H1 (cell line): Measurements from ENCODE around the gene HIBADH. TPM values are rescaled to one million over a fixed set of nuclear protein-coding genes. Genes with fewer than 3 reads are reported as not detected.

Experiments used
- CTCF ChIA-PET: fragments of 300-600 bp; sonication (Branson Sonifier 250); formaldehyde crosslinking; loops from one replicate; lab custom pipeline; 2021; ENCODE audit not compliant: partially characterized antibody; lab: Charles Lee
- POLR2A ChIA-PET: fragments of 300-600 bp; sonication (Branson Sonifier 250); formaldehyde crosslinking; loops from one replicate; lab custom pipeline; 2021; ENCODE audit warnings: inconsistent platforms; ENCODE audit not compliant: partially characterized antibody; lab: Charles Lee
- DNase-seq, 2 experiments: peaks; one replicate each; pipeline versions ENCODE4 v3.0.0 to v3.0.0-alpha.2; 2010 to 2022; ENCODE audit warnings: low spot score in 2 of 2, low read depth in 1 of 2, mixed read lengths in 1 of 2
- FAIRE-seq: peaks from 2 replicates; lab custom pipeline; 2011; peaks lifted over from hg19 to GRCh38; lab: Jason Lieb, UNC
- H2AFZ ChIP-seq: 2 replicates; pipeline ENCODE4 v1.8.1; 2012; ENCODE audit warnings: low read length, inconsistent platforms
- H2AK5ac ChIP-seq: 2 replicates; pipeline ENCODE4 v1.6.1; 2013; ENCODE audit warnings: low read depth, low read length
- H2BK120ac ChIP-seq: replicated peaks from 2 replicates; pipeline ENCODE3; 2013; ENCODE audit warnings: low read depth, low read length, inconsistent platforms
- H2BK12ac ChIP-seq: 2 replicates; pipeline ENCODE4 v1.6.1; 2013; ENCODE audit warnings: low read depth, low read length
- H2BK15ac ChIP-seq: 2 replicates; pipeline ENCODE4 v1.6.1; 2013; ENCODE audit warnings: low read length
- H2BK20ac ChIP-seq: 2 replicates; pipeline ENCODE4 v1.6.1; 2013; ENCODE audit warnings: low read length
- H2BK5ac ChIP-seq: 2 replicates; pipeline ENCODE4 v1.6.1; 2013; ENCODE audit warnings: low read depth, low read length
- H3K14ac ChIP-seq: 2 replicates; pipeline ENCODE4 v1.6.1; 2013; ENCODE audit warnings: inconsistent platforms; ENCODE audit not compliant: insufficient read length
- H3K18ac ChIP-seq: 2 replicates; pipeline ENCODE4 v1.6.1; 2013; ENCODE audit warnings: low read length; ENCODE audit errors: extremely low read depth
- H3K23ac ChIP-seq: 2 replicates; pipeline ENCODE4 v1.6.1; 2013; ENCODE audit warnings: inconsistent platforms; ENCODE audit not compliant: insufficient read length
- H3K23me2 ChIP-seq: 2 replicates; pipeline ENCODE4 v1.6.1; 2013; ENCODE audit warnings: low read depth, low read length
- H3K27ac ChIP-seq: 2 replicates; pipeline ENCODE4 v1.6.1; 2011; ENCODE audit warnings: low read depth, low read length, inconsistent platforms
- H3K27me3 ChIP-seq, 4 experiments: replicated peaks in 1 of 4; 1 replicate in 1 of 4; 2 replicates in 3 of 4; pipeline versions ENCODE4 v1.6.1 to v1.8.1; 2011 to 2013; ENCODE audit warnings: low read length in 3 of 4, mild to moderate bottlenecking in 3 of 4, inconsistent platforms in 2 of 4, mixed read lengths in 2 of 4, moderate library complexity in 1 of 4; ENCODE audit not compliant: control insufficient read depth in 3 of 4, insufficient read depth in 3 of 4; ENCODE audit errors: extremely low read depth in 1 of 4
- H3K36me3 ChIP-seq, 4 experiments: 2 replicates each; pipeline versions ENCODE4 v1.6.1 to v1.8.1; 2011 to 2013; ENCODE audit warnings: mild to moderate bottlenecking in 4 of 4, low read length in 3 of 4, moderate library complexity in 2 of 4, control low read depth in 1 of 4, inconsistent platforms in 1 of 4; ENCODE audit not compliant: insufficient read depth in 4 of 4, control insufficient read depth in 2 of 4
- H3K4ac ChIP-seq: replicated peaks from 2 replicates; pipeline ENCODE3; 2013; ENCODE audit warnings: low read length, low read depth, mixed read lengths, inconsistent platforms; ENCODE audit not compliant: insufficient read length
- H3K4me1 ChIP-seq, 4 experiments: replicated peaks in 1 of 4; 1 replicate in 1 of 4; 2 replicates in 3 of 4; pipeline versions ENCODE4 v1.6.1 to v1.8.1; 2011 to 2013; ENCODE audit warnings: low read length in 3 of 4, inconsistent platforms in 2 of 4, mixed read lengths in 1 of 4; ENCODE audit not compliant: insufficient read depth in 4 of 4, control insufficient read depth in 3 of 4
- H3K4me2 ChIP-seq, 2 experiments: 2 replicates each; pipeline versions ENCODE4 v1.6.1 to v1.8.1; 2011 to 2013; ENCODE audit warnings: low read depth in 2 of 2, low read length in 2 of 2, control low read depth in 1 of 2, inconsistent platforms in 1 of 2, mild to moderate bottlenecking in 1 of 2; ENCODE audit not compliant: insufficient read depth in 1 of 2
- H3K4me3 ChIP-seq, 4 experiments: fragments of 200-600, 300-600 bp in 1 of 4; sonication (generic), shearing (Covaris generic), sonication (Bioruptor Twin) in 1 of 4; 2 replicates each; pipeline versions ENCODE4 v1.5.1 to v1.8.1; 2011 to 2016; ENCODE audit warnings: low read length in 4 of 4, low read depth in 3 of 4, control low read depth in 2 of 4, inconsistent platforms in 2 of 4, mild to moderate bottlenecking in 2 of 4, mixed read lengths in 1 of 4, moderate library complexity in 1 of 4; ENCODE audit not compliant: insufficient read depth in 2 of 4; ENCODE audit errors: extremely low read depth in 1 of 4
- H3K56ac ChIP-seq: replicated peaks from 2 replicates; pipeline ENCODE3; 2013; ENCODE audit warnings: low read depth, mild to moderate bottlenecking, mixed read lengths, low read length, inconsistent platforms; ENCODE audit not compliant: insufficient read length
- H3K79me1 ChIP-seq: 2 replicates; pipeline ENCODE4 v1.6.1; 2013; ENCODE audit warnings: low read depth, low read length, control low read depth
- H3K79me2 ChIP-seq, 2 experiments: 2 replicates each; pipeline versions ENCODE4 v1.6.1 to v1.8.1; 2012 to 2013; ENCODE audit warnings: low read length in 2 of 2, mild to moderate bottlenecking in 2 of 2, inconsistent platforms in 1 of 2; ENCODE audit not compliant: insufficient read depth in 2 of 2, control insufficient read depth in 1 of 2
- H3K9ac ChIP-seq, 4 experiments: replicated peaks in 1 of 4; 1 replicate in 1 of 4; 2 replicates in 3 of 4; pipeline versions ENCODE4 v1.6.1 to v1.8.1; 2011 to 2013; ENCODE audit warnings: low read depth in 3 of 4, low read length in 3 of 4, control low read depth in 2 of 4, mild to moderate bottlenecking in 2 of 4, moderate library complexity in 2 of 4, inconsistent platforms in 1 of 4; ENCODE audit errors: extremely low read depth in 1 of 4
- H3K9me3 ChIP-seq, 2 experiments: 2 replicates each; pipeline versions ENCODE4 v1.6.1 to v1.8.1; 2012 to 2013; ENCODE audit warnings: mild to moderate bottlenecking in 2 of 2, moderate library complexity in 2 of 2, control low read depth in 1 of 2, inconsistent platforms in 1 of 2, low read depth in 1 of 2, low read length in 1 of 2, mixed read lengths in 1 of 2; ENCODE audit not compliant: insufficient read depth in 2 of 2
- H4K20me1 ChIP-seq, 2 experiments: replicated peaks in 1 of 2; 2 replicates each; pipeline versions ENCODE3 to v1.8.1; 2011 to 2013; ENCODE audit warnings: inconsistent platforms in 2 of 2, low read length in 2 of 2, mild to moderate bottlenecking in 1 of 2; ENCODE audit not compliant: insufficient read depth in 2 of 2, control insufficient read depth in 1 of 2
- H4K5ac ChIP-seq: 2 replicates; pipeline ENCODE4 v1.6.1; 2013; ENCODE audit warnings: low read length, low read depth, mixed read lengths, inconsistent platforms; ENCODE audit not compliant: insufficient read length
- H4K8ac ChIP-seq: 2 replicates; pipeline ENCODE4 v1.8.0; 2013; ENCODE audit warnings: mild to moderate bottlenecking, moderate library complexity, low read length, inconsistent platforms; ENCODE audit not compliant: insufficient read depth; ENCODE audit errors: extremely low read depth
- H4K91ac ChIP-seq: replicated peaks from 2 replicates; pipeline ENCODE3; 2013; ENCODE audit warnings: low read length, mixed read lengths, inconsistent platforms; ENCODE audit not compliant: insufficient read length
- WGBS, 2 experiments: shearing (Covaris generic) in 1 of 2; methylation state at CpG; one replicate each; pipeline versions ENCODE4 v1.1.6 to v1.1.7; 2013 to 2015; ENCODE audit warnings: low lambda C conversion rate in 2 of 2, mixed read lengths in 2 of 2, inconsistent platforms in 1 of 2, low coverage in 1 of 2, missing lambda C conversion rate in 1 of 2; ENCODE audit not compliant: insufficient replicate concordance in 2 of 2, insufficient coverage in 1 of 2, insufficient read length in 1 of 2; ENCODE audit errors: extremely low coverage in 1 of 2, missing lambda C conversion rate in 1 of 2; 5-methylcytosine and 5-hydroxymethylcytosine counted together
- polyA plus RNA-seq, 7 experiments: library from polyadenylated mRNA; depleted of rRNA in 3 of 7; stranded (reverse) in 5 of 7; unstranded in 2 of 7; fragments of >200 nt in 5 of 7; fragments of 200-250 nt in 2 of 7; gene quantifications; 1 replicate in 5 of 7; 2 replicates in 1 of 7; 4 replicates in 1 of 7; pipeline versions ENCODE4 v1.2.1 to v1.2.3, GENCODE V29; 2011 to 2013; ENCODE audit warnings: missing spikeins in 2 of 7, mixed read lengths in 2 of 7
- total RNA-seq: library from RNA; stranded (reverse); fragmentation: NEBNext Ultra II Directional; extraction: Animal tissue kit (Norgen Biotek cat#: 25700); gene quantifications from 2 replicates; pipeline ENCODE4 v1.2.1, GENCODE V29; 2021

Gene HIBADH
- total and polyA plus RNA-seq, 2 of the 8 experiments (the other 6 are each of a cell fraction or from before 2014, with no cell fraction given): 30.1 to 39.5 TPM

GRCh38 chr7:27501001-27501400 is 161.7 kb downstream of the HIBADH start:
- no peak overlapping the region for H3K56ac ChIP-seq
- ChIA-PET POLR2A (no interaction called here), CTCF (no interaction called here)
- no peak overlapping the region for H3K27ac ChIP-seq
- H4K20me1 ChIP-seq: no peaks in the 10 kb centered on the region
- H3K9ac ChIP-seq: no peak overlapping the region
- no peaks in the 10 kb centered on the region for H3K4me1 ChIP-seq
- no peak overlapping the region for H4K8ac ChIP-seq
- H2BK15ac ChIP-seq: no peak overlapping the region
- FAIRE-seq: no peak
- no peak overlapping the region for H3K4me2 ChIP-seq
- WGBS, 2 experiments: 85% methylated on average over 6 of the region's 6 CpGs; no CpG with 5 or more reads in 1 of the 2 experiments
- no peaks in the 10 kb centered on the region; the same call in 1 of the 2 replicates for H3K79me1 ChIP-seq
- H3K9me3 ChIP-seq: no peaks in the 10 kb centered on the region
- no peak overlapping the region for H3K14ac ChIP-seq
- no peak overlapping the region for H2BK120ac ChIP-seq
- no peak overlapping the region for H2BK12ac ChIP-seq
- no peak overlapping the region for H4K91ac ChIP-seq
- H2BK5ac ChIP-seq: no peak overlapping the region
- no peak overlapping the region for H3K18ac ChIP-seq
- H3K4ac ChIP-seq: peak overlapping the region; percentile 19
- no peak overlapping the region for H3K23ac ChIP-seq
- H3K27me3 ChIP-seq: no peaks in the 10 kb centered on the region
- H3K36me3 ChIP-seq: no peaks in the 10 kb centered on the region
- H3K23me2 ChIP-seq: no peaks in the 10 kb centered on the region
- H3K79me2 ChIP-seq: no peaks in the 10 kb centered on the region
- H2AK5ac ChIP-seq: peak overlapping the region; percentile 40; the same call in 1 of the 2 replicates
- no peak overlapping the region for H2AFZ ChIP-seq
- no peak overlapping the region for H4K5ac ChIP-seq
- H3K4me3 ChIP-seq: no peak overlapping the region
- DNase-seq: no peak
- no peak overlapping the region for H2BK20ac ChIP-seq
